Common myeloid progenitor, CD34-positive (primary cell): ENCODE measurements around the gene TTC7B.

Experiments used
- CTCF ChIA-PET: fragments of 350-600 bp; sonication (Branson Sonifier 250); formaldehyde crosslinking; loops from one replicate; lab custom pipeline; 2021; ENCODE audit warnings: antibody characterized with exemption; lab: Charles Lee
- POLR2A ChIA-PET: fragments of 350-600 bp; sonication (Branson Sonifier 250); formaldehyde crosslinking; loops from one replicate; lab custom pipeline; 2021; ENCODE audit warnings: antibody characterized with exemption; lab: Charles Lee
- DNase-seq, 3 donors: peaks; one replicate each; pipeline versions ENCODE4 v3.0.0 to v3.0.0-alpha.2; 2013
- H3K27ac ChIP-seq, 2 experiments: 1 replicate in 1 of 2; 2 replicates in 1 of 2; pipeline ENCODE4 v1.7.0; 2013; ENCODE audit warnings: inconsistent platforms in 2 of 2, low read length in 2 of 2, mild to moderate bottlenecking in 2 of 2, low read depth in 1 of 2, moderate library complexity in 1 of 2; ENCODE audit not compliant: severe bottlenecking in 2 of 2, insufficient read depth in 1 of 2, poor library complexity in 1 of 2
- H3K27me3 ChIP-seq, 5 experiments: replicated peaks in 2 of 5; 1 replicate in 3 of 5; 2 replicates in 2 of 5; pipeline versions ENCODE4 v1.6.1 to v1.7.0; 2013; ENCODE audit warnings: low read length in 4 of 5, mild to moderate bottlenecking in 2 of 5, moderate library complexity in 2 of 5, inconsistent platforms in 1 of 5; ENCODE audit not compliant: insufficient read depth in 5 of 5, control insufficient read depth in 4 of 5
- H3K36me3 ChIP-seq, 4 experiments: 1 replicate in 2 of 4; 2 replicates in 2 of 4; pipeline versions ENCODE4 v1.6.1 to v1.7.0; 2013; ENCODE audit warnings: low read length in 3 of 4, control low read depth in 1 of 4, mild to moderate bottlenecking in 1 of 4; ENCODE audit not compliant: control insufficient read depth in 4 of 4, insufficient read depth in 4 of 4
- H3K4me1 ChIP-seq, 4 experiments: 1 replicate in 3 of 4; 2 replicates in 1 of 4; pipeline versions ENCODE4 v1.6.1 to v1.7.1; 2013; ENCODE audit warnings: low read length in 3 of 4, mild to moderate bottlenecking in 3 of 4, control low read depth in 1 of 4, inconsistent platforms in 1 of 4, moderate library complexity in 1 of 4; ENCODE audit not compliant: control insufficient read depth in 4 of 4, insufficient read depth in 4 of 4; ENCODE audit errors: control extremely low read depth in 1 of 4
- H3K4me3 ChIP-seq, 7 experiments: 1 replicate in 4 of 7; 2 replicates in 3 of 7; pipeline versions ENCODE4 v1.5.1 to v1.7.0; 2013; ENCODE audit warnings: mild to moderate bottlenecking in 7 of 7, low read length in 6 of 7, moderate library complexity in 6 of 7, inconsistent platforms in 2 of 7, low read depth in 2 of 7, control low read depth in 1 of 7; ENCODE audit not compliant: insufficient read depth in 4 of 7, control insufficient read depth in 1 of 7; ENCODE audit errors: extremely low read depth in 1 of 7
- H3K9me3 ChIP-seq, 5 experiments: 1 replicate in 4 of 5; 2 replicates in 1 of 5; pipeline versions ENCODE4 v1.6.1 to v1.7.1; 2013; ENCODE audit warnings: low read length in 4 of 5, mild to moderate bottlenecking in 2 of 5, inconsistent platforms in 1 of 5, low read depth in 1 of 5, moderate library complexity in 1 of 5; ENCODE audit not compliant: control insufficient read depth in 4 of 5, insufficient read depth in 2 of 5; ENCODE audit errors: control extremely low read depth in 1 of 5
- WGBS: methylation state at CpG from one replicate; pipeline ENCODE4 v1.1.5; 2013; ENCODE audit not compliant: insufficient coverage; 5-methylcytosine and 5-hydroxymethylcytosine counted together

TTC7B gene

DNA sequence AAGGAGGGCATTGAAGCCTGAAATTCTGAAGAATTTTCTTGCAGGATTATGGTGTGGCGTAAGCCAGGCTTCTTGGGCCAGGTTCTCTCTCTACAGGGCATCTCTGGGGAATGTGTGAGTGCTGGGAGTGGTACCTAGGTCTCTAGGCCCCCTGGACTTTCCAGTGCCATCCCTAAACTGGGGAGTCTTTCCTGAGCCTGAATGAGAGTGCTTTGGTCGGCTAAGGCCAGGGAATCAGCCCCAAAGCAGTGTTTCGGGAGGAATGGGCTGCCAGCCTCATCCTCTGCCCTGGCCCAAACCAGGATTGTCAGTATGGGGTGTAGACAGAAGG, 325.5 kb downstream of the TTC7B start:
- Histone ChIP-seq H3K4me1 (peaks cover 0 to 5% (median 4%) of the 10 kb centered on the region in 4 experiments), H3K27ac (no peak overlapping the region), H3K4me3 (no peak overlapping the region), H3K9me3 (no peaks in the 10 kb centered on the region), H3K36me3 (no peaks in the 10 kb centered on the region), H3K27me3 (peaks cover 0 to 3% (median 0%) of the 10 kb centered on the region in 5 experiments)
- no peak for DNase-seq
- WGBS, result 100% methylated on average over 1 of the region's 3 CpGs
- ChIA-PET POLR2A (no interaction called here), CTCF (no interaction called here)

DNA sequence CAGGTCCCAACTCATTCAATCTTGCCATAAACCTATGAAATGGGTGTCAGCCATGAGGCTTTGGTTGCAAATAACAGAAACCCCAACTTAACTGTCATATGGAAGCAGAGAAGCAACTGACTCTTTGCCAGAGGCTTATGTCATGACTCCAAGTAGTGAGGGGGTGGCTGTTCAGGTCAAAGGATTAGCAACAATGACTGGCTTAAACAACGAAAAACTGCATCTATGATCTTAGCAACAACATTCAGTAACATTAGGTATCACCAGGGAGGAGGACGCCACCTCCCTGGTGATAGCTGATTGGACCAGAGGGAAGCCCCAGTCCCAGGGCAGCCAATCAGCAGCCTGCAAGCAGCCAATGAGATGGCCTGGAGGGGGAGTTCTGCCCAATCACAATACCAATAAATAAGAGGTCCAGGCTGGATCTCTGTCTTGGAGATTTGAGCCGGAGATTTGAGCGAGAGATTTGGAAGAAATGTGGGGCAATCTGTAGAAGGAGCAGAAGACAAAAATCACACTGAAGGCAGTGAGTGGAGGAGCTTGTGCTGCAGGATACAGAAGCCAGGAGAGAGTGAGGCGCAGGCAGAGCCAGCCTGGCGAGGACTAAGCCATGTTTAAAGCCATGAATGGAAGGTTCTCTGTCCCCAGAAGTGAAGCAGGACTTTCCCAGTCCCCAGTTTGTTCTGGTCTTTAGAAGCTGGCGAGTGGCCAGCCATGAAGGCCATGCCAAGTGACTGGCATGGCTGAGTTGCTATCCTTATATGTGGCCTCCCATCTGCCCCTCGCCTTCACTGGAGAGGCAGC, 326.1 kb downstream of the TTC7B start:
- H3K9me3 ChIP-seq, result no peaks in the 10 kb centered on the region
- no peak overlapping the region for H3K27ac ChIP-seq
- CTCF ChIA-PET, result no interaction called here
- H3K36me3 ChIP-seq, result no peaks in the 10 kb centered on the region
- POLR2A ChIA-PET, result no interaction called here
- WGBS, result 96% methylated on average over 5 of the region's 8 CpGs
- no peak for DNase-seq
- H3K27me3 ChIP-seq, result peaks cover 0 to 3% (median 0%) of the 10 kb centered on the region in 5 experiments
- peaks cover 0 to 5% (median 4%) of the 10 kb centered on the region in 4 experiments for H3K4me1 ChIP-seq
- no peak overlapping the region for H3K4me3 ChIP-seq

DNA sequence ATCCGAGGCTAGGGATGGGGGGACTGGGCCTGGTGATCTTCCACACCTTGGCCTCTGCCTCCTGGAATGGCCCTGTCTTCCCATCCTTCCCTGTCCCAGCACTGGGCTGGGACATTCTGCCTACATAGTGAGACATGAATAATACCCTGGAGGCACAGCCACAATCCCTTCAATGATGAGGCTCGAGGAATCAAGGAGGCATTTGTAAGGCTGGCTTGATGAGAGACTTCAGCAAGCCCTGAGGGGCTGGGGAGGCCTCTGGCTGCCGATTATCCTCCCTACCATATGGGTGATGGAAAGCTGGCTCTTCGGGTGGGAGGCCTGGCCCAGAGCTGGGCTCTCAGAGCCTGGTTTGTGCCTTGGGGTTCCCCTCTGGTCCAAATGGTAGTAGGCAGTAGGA, 326.9 kb downstream of the TTC7B start:
- Histone ChIP-seq H3K4me1 (peaks cover 3 to 11% (median 8%) of the 10 kb centered on the region in 4 experiments), H3K27ac (no peak overlapping the region), H3K9me3 (no peaks in the 10 kb centered on the region), H3K36me3 (no peaks in the 10 kb centered on the region), H3K27me3 (peaks cover 0 to 3% (median 0%) of the 10 kb centered on the region in 5 experiments), H3K4me3 (no peak overlapping the region)
- ChIA-PET POLR2A (no interaction called here), CTCF (no interaction called here)
- 86% methylated on average over 1 of the region's 4 CpGs for WGBS
- no peak for DNase-seq

DNA sequence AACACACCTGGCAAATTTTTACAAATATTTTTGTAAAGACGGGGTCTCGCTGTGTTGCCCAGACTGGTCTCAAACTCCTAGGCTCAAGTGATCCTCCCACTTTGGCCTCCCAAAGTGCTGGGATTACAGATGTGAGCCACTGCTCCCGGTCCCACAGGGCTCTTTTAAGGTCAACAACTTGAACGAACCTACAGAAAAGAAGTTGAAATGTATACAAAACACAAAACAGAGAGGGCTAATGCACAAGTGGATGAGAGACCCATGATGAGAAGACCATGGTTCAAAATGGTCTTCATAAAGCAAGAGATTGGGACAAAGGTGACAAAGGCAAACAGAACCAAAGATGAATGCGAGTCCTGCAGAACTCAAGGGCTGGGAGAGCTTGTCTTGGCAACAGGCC, 328.0 kb downstream of the TTC7B start:
- POLR2A ChIA-PET, result no interaction called here

DNA sequence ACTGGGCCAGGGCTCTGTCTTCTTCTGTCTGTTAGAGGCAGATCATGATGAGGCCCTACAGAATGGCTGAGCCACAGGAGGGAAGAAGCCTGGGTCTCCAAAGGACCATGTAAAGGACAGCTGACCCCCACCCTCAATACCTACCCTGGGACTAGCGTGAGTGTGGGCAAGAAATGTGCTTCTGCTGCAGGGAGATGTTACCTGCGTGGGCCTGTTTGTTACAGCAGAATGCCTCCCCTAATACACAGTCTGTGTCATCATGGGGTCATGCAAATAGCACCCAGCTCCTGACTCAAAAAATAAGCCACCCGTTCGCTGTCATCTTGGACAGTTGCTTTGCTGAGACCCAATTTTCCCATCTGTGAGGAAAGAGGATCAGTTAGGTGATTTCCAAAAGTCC, 328.8 kb downstream of the TTC7B start:
- no peaks in the 10 kb centered on the region for H3K36me3 ChIP-seq

More for the DNA sequence above, 328.0 kb downstream of the TTC7B start:
- no peaks in the 10 kb centered on the region for H3K36me3 ChIP-seq
- H3K9me3 ChIP-seq, result no peaks in the 10 kb centered on the region
- CTCF ChIA-PET, result no interaction called here
- H3K27ac ChIP-seq, result no peak overlapping the region
- peaks cover 5 to 21% (median 19%) of the 10 kb centered on the region in 4 experiments for H3K4me1 ChIP-seq
- 98% methylated on average over 5 of the region's 5 CpGs for WGBS
- no peak for DNase-seq
- peaks cover 0 to 3% (median 0%) of the 10 kb centered on the region in 5 experiments for H3K27me3 ChIP-seq
- H3K4me3 ChIP-seq, result no peak overlapping the region

DNA sequence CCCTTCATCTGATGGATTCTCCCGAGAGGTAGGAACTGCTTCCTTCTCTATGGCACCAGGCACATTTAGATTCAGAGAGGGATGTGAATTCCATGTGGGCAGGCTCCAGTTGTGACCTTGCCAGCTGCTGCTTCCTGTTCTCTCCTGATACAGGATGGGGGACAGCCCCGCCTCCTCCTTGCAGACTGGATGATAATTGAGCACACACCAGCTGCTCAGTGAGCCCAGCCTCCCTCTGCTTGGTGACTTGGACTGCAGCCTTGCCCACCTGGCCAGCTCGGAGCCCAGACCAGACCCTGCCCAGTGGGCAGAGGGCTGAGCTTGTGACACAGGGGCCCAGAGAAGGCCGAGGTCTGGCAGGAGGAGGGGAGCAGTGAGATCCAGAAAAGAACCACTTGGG, 329.2 kb downstream of the TTC7B start:
- Histone ChIP-seq H3K4me3 (no peak overlapping the region), H3K36me3 (no peaks in the 10 kb centered on the region), H3K4me1 (peaks cover 5 to 26% (median 20%) of the 10 kb centered on the region in 4 experiments), H3K27ac (no peak overlapping the region), H3K27me3 (peaks cover 0 to 3% (median 0%) of the 10 kb centered on the region in 5 experiments), H3K9me3 (no peaks in the 10 kb centered on the region)
- ChIA-PET CTCF (interaction anchor here (1.0 to 1.4 kb wide), 2 partner anchors 10 to 56 kb away, joined by 3 to 5 read pairs; no protein-coding TSS in a partner anchor), POLR2A (no interaction called here)
- peak in 2 of 3 donors; percentile 20 to 32 for DNase-seq
- WGBS, result 69% methylated on average over 4 of the region's 4 CpGs

More for the DNA sequence above, 328.8 kb downstream of the TTC7B start:
- CTCF ChIA-PET, result interaction anchor here (1.0 kb wide), 1 partner anchor 10 kb away, joined by 3 read pairs; no protein-coding TSS in a partner anchor
- POLR2A ChIA-PET, result no interaction called here
- Histone ChIP-seq H3K27me3 (peaks cover 0 to 3% (median 0%) of the 10 kb centered on the region in 5 experiments), H3K9me3 (no peaks in the 10 kb centered on the region), H3K27ac (no peak overlapping the region), H3K4me1 (peaks cover 5 to 26% (median 20%) of the 10 kb centered on the region in 4 experiments), H3K4me3 (no peak overlapping the region)
- 100% methylated on average over 3 of the region's 4 CpGs for WGBS
- no peak for DNase-seq

DNA sequence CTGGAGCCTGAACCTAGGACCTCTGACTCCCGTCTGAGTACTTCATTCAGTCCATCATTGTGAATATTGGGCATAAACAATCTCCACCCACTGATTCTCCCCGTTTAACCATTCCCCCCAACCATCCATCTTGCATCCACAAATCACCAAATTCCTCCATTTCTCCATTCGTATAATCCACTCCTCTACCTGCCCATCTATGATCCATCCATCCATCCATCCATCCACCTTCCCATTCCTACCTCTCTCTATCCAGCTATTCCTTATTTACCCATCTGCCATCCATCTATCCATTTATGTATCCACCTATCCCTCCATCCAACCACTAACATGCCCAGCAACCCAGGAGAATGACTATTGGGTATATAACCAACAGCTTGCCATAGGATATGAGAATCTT, 331.9 kb downstream of the TTC7B start:
- peak overlapping the region in 1 of 7 experiments; percentile 45 for H3K4me3 ChIP-seq
- ChIA-PET CTCF (interaction anchor here (0.7 to 1.1 kb wide), 3 partner anchors 15 to 34 kb away, joined by 3 read pairs; no protein-coding TSS in a partner anchor), POLR2A (no interaction called here)
- H3K9me3 ChIP-seq, result peaks cover 0 to 13% (median 3%) of the 10 kb centered on the region in 5 experiments
- DNase-seq, result no peak
- H3K4me1 ChIP-seq, result peaks cover 5 to 26% (median 20%) of the 10 kb centered on the region in 4 experiments
- WGBS, result 97% methylated on average over 3 of the region's 3 CpGs
- no peaks in the 10 kb centered on the region for H3K36me3 ChIP-seq
- H3K27ac ChIP-seq, result no peak overlapping the region
- no peaks in the 10 kb centered on the region for H3K27me3 ChIP-seq
